T-helper 2 cell (primary cell): ENCODE data around the gene NFASC.

Source experiments
- DNase-seq, 5 experiments: peaks; one replicate each; pipeline versions ENCODE4 v3.0.0 to v3.0.0-alpha.2; 2012 to 2022

The NFASC gene

GRCh38 chr1:204986181-204986580 is 115.5 kb downstream of the NFASC start:
- no peak for DNase-seq

GRCh38 chr1:204987689-204988088 is 117.0 kb downstream of the NFASC start:
- DNase-seq, result no peak

GRCh38 chr1:204988196-204988595 is 117.5 kb downstream of the NFASC start:
- no peak for DNase-seq

- DNase-seq, result peak in 4 of 5 experiments; percentile 9 to 53 (median 12)
These were observed 118.8 kb downstream of the NFASC start for GRCh38 chr1:204989266-204990058.

- DNase-seq, result no peak
These were observed 119.5 kb downstream of the NFASC start for GRCh38 chr1:204990059-204990664.

- no peak for DNase-seq
These were observed 120.2 kb downstream of the NFASC start for GRCh38 chr1:204990721-204991341.

- DNase-seq, result no peak
These were observed 120.7 kb downstream of the NFASC start for GRCh38 chr1:204991342-204991844.

- peak in 1 of 5 experiments; percentile 22 for DNase-seq
These were observed 121.7 kb downstream of the NFASC start for GRCh38 chr1:204992201-204992997.

- DNase-seq, result no peak
These were observed 122.3 kb downstream of the NFASC start for GRCh38 chr1:204992998-204993314.

GRCh38 chr1:204994086-204994862 is 123.6 kb downstream of the NFASC start:
- DNase-seq, result no peak

GRCh38 chr1:204996981-204997380 is 126.3 kb downstream of the NFASC start:
- DNase-seq, result no peak

- no peak for DNase-seq
These were observed 127.1 kb downstream of the NFASC start for GRCh38 chr1:204997591-204998355.

GRCh38 chr1:205001162-205001561 is 130.5 kb downstream of the NFASC start:
- DNase-seq, result no peak

GRCh38 chr1:205002705-205003104 is 132.0 kb downstream of the NFASC start:
- no peak for DNase-seq

- DNase-seq, result no peak
These were observed 132.9 kb downstream of the NFASC start for GRCh38 chr1:205003358-205004131.

- no peak for DNase-seq
These were observed 133.7 kb downstream of the NFASC start for GRCh38 chr1:205004351-205004750.

GRCh38 chr1:205008896-205009295 is 138.2 kb downstream of the NFASC start:
- DNase-seq, result no peak

GRCh38 chr1:205009670-205010069 is 139.0 kb downstream of the NFASC start:
- DNase-seq, result no peak

- no peak for DNase-seq
These were observed 141.9 kb downstream of the NFASC start for GRCh38 chr1:205012391-205013140.
